Measurements from ENCODE around the gene C5orf22.

C5orf22 gene

DNA sequence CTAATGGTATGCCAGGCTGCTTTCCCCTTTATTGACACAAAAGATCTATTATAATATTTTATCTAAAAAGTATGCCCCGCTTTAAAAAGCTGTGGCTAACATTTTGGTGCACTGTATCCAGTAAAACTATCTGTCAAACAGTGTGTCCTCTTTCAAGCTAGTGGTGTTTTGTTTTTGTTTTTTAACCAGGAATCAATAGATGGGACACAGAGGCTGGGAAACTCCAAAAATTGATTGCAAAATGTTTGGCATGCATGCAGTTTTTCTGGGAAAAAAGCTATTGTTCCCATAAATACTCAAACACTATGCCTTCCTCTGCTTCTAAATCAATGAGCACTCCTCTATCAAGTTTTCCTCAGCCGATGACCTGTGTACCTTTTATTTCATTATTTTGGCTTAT, 72.5 kb downstream of the C5orf22 start:
- DNase-seq (ENCODE audit: low read depth): no peak

Data from T-helper 22 cell (primary cell).